Osteocyte (in vitro differentiated cells): ENCODE measurements around the gene IPCEF1. TPM values are rescaled to one million over a fixed set of nuclear protein-coding genes. Genes with fewer than 3 reads are reported as not detected.

Source experiments
- DNase-seq: peaks from one replicate; pipeline ENCODE4 v3.0.0; 2021; ENCODE audit warnings: mixed read lengths; ENCODE audit not compliant: unreplicated experiment; ENCODE audit errors: extremely low spot score
- H3K27ac Mint-ChIP-seq: one replicate; pipeline ENCODE4 v1.8.0; 2021; ENCODE audit warnings: mild to moderate bottlenecking, mixed read lengths; ENCODE audit not compliant: unreplicated experiment
- H3K27me3 Mint-ChIP-seq: one replicate; pipeline ENCODE4 v1.8.0; 2021; ENCODE audit warnings: mixed read lengths; ENCODE audit not compliant: unreplicated experiment
- H3K36me3 Mint-ChIP-seq: one replicate; pipeline ENCODE4 v1.8.0; 2021; ENCODE audit warnings: mixed read lengths; ENCODE audit not compliant: unreplicated experiment
- H3K4me1 Mint-ChIP-seq: one replicate; pipeline ENCODE4 v1.8.0; 2021; ENCODE audit warnings: mixed read lengths; ENCODE audit not compliant: unreplicated experiment
- H3K4me3 Mint-ChIP-seq: one replicate; pipeline ENCODE4 v1.8.0; 2021; ENCODE audit warnings: mild to moderate bottlenecking, moderate library complexity, mixed read lengths; ENCODE audit not compliant: unreplicated experiment
- H3K9me3 Mint-ChIP-seq: one replicate; pipeline ENCODE4 v1.8.0; 2021; ENCODE audit warnings: mixed read lengths; ENCODE audit not compliant: unreplicated experiment
- total RNA-seq: library from RNA; stranded (reverse); gene quantifications from 2 replicates; pipeline ENCODE4 v1.2.1, GENCODE V29; 2021
- TF ChIP-seq, protein P1 (sequence below): fragments of 200-600 bp; sonication (generic); IDR thresholded peaks from 2 replicates; pipeline ENCODE4 v1.5.0; 2021; ENCODE audit warnings: antibody characterized with exemption, mild to moderate bottlenecking, moderate library complexity

The IPCEF1 gene
- total RNA-seq, 1 donor from 2014 or later = 0.46 TPM

DNA sequence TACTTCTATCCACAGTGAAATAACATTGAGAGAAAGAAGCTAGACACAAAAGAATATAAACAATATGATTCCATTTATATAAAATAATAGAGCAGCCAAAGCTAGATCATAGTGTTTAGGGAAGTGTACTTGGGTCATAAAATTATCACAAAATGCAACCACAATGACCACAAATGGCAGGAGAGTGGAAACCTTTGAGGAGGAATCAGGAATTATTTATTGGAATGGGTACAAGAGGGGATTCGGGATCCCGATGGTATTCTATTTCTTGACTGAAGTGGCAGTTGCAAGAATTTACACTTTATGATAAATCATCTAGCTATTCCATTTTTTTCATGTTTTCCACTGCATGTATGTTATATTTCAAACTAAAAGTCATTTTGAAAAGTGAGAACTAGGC, 76.1 kb downstream of the IPCEF1 start:
- Mint-ChIP-seq H3K36me3 (no peaks in the 10 kb centered on the region), H3K27ac (no peak overlapping the region), H3K27me3 (no peaks in the 10 kb centered on the region), H3K4me3 (no peak overlapping the region), H3K9me3 (no peaks in the 10 kb centered on the region), H3K4me1 (peaks cover 5% of the 10 kb centered on the region)
- TF ChIP-seq, protein P1, sequence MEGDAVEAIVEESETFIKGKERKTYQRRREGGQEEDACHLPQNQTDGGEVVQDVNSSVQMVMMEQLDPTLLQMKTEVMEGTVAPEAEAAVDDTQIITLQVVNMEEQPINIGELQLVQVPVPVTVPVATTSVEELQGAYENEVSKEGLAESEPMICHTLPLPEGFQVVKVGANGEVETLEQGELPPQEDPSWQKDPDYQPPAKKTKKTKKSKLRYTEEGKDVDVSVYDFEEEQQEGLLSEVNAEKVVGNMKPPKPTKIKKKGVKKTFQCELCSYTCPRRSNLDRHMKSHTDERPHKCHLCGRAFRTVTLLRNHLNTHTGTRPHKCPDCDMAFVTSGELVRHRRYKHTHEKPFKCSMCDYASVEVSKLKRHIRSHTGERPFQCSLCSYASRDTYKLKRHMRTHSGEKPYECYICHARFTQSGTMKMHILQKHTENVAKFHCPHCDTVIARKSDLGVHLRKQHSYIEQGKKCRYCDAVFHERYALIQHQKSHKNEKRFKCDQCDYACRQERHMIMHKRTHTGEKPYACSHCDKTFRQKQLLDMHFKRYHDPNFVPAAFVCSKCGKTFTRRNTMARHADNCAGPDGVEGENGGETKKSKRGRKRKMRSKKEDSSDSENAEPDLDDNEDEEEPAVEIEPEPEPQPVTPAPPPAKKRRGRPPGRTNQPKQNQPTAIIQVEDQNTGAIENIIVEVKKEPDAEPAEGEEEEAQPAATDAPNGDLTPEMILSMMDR = no peak
- no peak for DNase-seq

DNA sequence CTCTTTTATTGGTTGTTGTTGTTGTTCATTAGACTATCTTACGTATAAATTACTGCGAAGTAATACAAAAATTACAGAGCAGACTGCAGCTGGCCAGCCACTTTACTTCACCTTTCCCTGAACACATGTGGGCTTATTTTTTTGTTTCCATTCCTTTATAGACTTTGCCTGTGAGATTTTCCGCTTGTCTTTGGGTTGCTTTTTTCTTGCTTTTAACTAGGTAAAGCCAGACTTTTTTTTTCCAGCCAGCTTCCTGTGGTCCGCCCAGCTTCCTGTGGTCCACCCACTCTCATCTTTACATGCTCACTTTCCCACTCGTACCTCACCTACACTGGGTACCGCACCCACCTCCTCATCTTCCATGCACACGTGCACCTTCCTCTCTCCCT, 79.0 kb downstream of the IPCEF1 start:
- Mint-ChIP-seq H3K4me1 (no peaks in the 10 kb centered on the region), H3K9me3 (no peaks in the 10 kb centered on the region), H3K27me3 (peaks cover 2% of the 10 kb centered on the region), H3K4me3 (no peak overlapping the region), H3K27ac (no peak overlapping the region), H3K36me3 (no peaks in the 10 kb centered on the region)
- TF ChIP-seq, protein P1 = peak; percentile 14
- DNase-seq = no peak

DNA sequence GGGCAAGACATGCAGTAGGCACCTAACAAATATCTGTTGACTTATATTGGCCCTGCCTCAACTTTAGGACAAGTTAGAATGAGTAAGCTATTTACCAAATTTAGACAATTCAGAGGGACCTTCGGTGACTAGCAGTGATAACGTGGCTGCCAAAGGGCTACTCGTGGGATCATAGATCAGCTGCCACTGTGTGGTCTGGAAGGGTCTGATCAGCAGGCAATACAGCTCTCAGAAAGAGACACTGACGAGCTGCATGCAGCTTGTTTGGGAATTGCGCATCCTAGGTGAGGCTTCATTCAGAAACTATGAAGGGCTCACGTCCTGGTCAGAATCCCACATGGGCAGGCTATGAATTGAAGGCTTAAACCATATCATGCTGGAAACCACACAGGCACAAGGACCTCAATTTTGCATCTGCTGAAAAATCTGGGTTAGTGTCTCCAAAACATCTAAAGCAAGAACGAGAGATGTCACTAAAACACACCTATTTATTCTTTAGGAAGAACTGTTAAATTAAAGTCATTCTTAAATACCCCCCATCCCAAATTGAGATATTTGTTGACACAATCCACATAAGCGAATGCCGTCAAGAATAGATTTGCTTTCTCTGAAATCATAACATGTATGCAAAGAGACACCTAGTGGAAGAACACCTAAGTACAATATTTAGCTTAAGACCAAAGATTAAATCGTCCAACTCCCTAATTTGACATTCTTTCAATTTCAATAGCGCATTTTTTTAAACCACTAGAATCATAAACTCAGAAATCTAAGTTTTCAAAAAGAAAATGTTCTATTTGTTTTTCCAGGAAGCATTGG, 79.6 kb downstream of the IPCEF1 start:
- no peak overlapping the region for H3K4me3 Mint-ChIP-seq
- TF ChIP-seq, protein P1 = peak; percentile 72
- no peaks in the 10 kb centered on the region for H3K4me1 Mint-ChIP-seq
- peaks cover 2% of the 10 kb centered on the region for H3K27me3 Mint-ChIP-seq
- H3K27ac Mint-ChIP-seq = no peak overlapping the region
- no peaks in the 10 kb centered on the region for H3K36me3 Mint-ChIP-seq
- no peaks in the 10 kb centered on the region for H3K9me3 Mint-ChIP-seq
- DNase-seq = no peak

DNA sequence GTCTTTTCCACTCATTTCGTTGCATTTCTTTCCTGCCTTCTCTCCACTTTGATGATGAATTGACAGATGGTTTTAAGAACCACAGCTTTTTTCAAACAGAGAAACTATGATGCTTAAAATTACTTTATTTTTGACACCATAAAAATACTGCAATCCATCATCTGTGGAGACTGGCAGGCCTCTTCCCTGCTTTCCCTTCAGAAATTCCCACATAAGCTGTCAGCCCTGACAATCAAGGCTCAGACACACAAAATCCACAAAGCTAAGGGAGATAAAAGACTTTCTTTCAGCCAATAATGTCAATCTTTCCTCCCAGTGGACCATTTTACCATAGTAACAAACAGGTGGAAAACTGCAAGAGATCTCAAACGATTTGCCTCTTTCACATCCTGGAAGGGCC, 82.4 kb downstream of the IPCEF1 start:
- no peak overlapping the region for H3K27ac Mint-ChIP-seq
- no peaks in the 10 kb centered on the region for H3K4me1 Mint-ChIP-seq
- TF ChIP-seq, protein P1 = no peak
- no peaks in the 10 kb centered on the region for H3K36me3 Mint-ChIP-seq
- peaks cover 2% of the 10 kb centered on the region for H3K27me3 Mint-ChIP-seq
- H3K4me3 Mint-ChIP-seq = no peak overlapping the region
- no peak for DNase-seq
- H3K9me3 Mint-ChIP-seq = no peaks in the 10 kb centered on the region

DNA sequence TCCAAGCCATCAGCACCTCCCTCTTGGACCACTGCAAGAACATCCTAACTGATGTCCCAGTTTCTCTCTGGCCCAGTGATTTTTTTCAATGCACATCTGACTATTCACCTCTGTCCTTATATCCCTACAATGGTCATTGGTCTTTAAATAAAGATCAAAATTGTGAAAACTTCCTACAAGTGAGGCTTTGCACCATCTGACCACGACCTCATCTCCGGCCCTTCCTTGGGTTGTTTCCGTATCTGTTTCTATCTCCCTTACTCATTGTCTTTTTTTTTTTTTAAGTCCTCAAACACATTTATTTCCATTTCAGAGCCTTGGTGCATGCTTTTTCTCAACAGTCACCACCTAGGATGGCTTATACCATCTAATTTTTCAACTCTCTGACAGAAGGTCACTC, 88.1 kb downstream of the IPCEF1 start:
- H3K36me3 Mint-ChIP-seq = no peaks in the 10 kb centered on the region
- no peak overlapping the region for H3K4me3 Mint-ChIP-seq
- H3K27ac Mint-ChIP-seq = no peak overlapping the region
- peaks cover 5% of the 10 kb centered on the region for H3K27me3 Mint-ChIP-seq
- DNase-seq = no peak
- H3K4me1 Mint-ChIP-seq = no peaks in the 10 kb centered on the region
- TF ChIP-seq, protein P1 = no peak
- no peaks in the 10 kb centered on the region for H3K9me3 Mint-ChIP-seq
